Astrocyte of the spinal cord (primary cell): ENCODE measurements around the gene MTMR2.
A peak's percentile ranks its signal among the peaks of the same experiment; 100 is the strongest.

Experiments used
- DNase-seq: peaks from one replicate; pipeline ENCODE4 v3.0.0; 2011; ENCODE audit warnings: low read depth, low spot score
- H3K4me3 ChIP-seq: 2 replicates; pipeline ENCODE4 v1.5.1; 2011; ENCODE audit warnings: low read depth, mild to moderate bottlenecking, low read length, moderate library complexity
- in situ Hi-C: cut with HindIII; loops from 2 replicates; pipeline ENCODE4 v1.10.0; 2017; ENCODE audit warnings: low sequenced_read_pairs
- TF ChIP-seq, protein P1 (sequence below): IDR thresholded peaks from 2 replicates; pipeline ENCODE4 v1.5.1; 2012; ENCODE audit warnings: low read depth, mild to moderate bottlenecking, low read length, inconsistent platforms

MTMR2 gene

GRCh38 chr11:95791709-95792033, 132.2 kb downstream of the MTMR2 start:
- TF ChIP-seq, protein P1, sequence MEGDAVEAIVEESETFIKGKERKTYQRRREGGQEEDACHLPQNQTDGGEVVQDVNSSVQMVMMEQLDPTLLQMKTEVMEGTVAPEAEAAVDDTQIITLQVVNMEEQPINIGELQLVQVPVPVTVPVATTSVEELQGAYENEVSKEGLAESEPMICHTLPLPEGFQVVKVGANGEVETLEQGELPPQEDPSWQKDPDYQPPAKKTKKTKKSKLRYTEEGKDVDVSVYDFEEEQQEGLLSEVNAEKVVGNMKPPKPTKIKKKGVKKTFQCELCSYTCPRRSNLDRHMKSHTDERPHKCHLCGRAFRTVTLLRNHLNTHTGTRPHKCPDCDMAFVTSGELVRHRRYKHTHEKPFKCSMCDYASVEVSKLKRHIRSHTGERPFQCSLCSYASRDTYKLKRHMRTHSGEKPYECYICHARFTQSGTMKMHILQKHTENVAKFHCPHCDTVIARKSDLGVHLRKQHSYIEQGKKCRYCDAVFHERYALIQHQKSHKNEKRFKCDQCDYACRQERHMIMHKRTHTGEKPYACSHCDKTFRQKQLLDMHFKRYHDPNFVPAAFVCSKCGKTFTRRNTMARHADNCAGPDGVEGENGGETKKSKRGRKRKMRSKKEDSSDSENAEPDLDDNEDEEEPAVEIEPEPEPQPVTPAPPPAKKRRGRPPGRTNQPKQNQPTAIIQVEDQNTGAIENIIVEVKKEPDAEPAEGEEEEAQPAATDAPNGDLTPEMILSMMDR: no peak
- in situ Hi-C loops: no loop called here
- DNase-seq: no peak
- H3K4me3 ChIP-seq: peak overlapping the region; percentile 95

- in situ Hi-C loops: no loop called here
- TF ChIP-seq, protein P1: no peak
- H3K4me3 ChIP-seq: peak overlapping the region; percentile 95
Observed at GRCh38 chr11:95790933-95791708, 132.8 kb downstream of the MTMR2 start.

GRCh38 chr11:95790123-95790932, 133.6 kb downstream of the MTMR2 start, which contains the start of gene CEP57:
CEP57 (plus strand) TSS chr11:95790498; CDS start chr11:95790699, 201 bp downstream.
- in situ Hi-C loops: no loop called here
- H3K4me3 ChIP-seq: peak within 1 kb of the TSS; percentile 95
- TF ChIP-seq, protein P1: no peak
- peak; percentile 99 for DNase-seq

More at GRCh38 chr11:95790933-95791708, 132.8 kb downstream of the MTMR2 start:
- peak; percentile 61 for DNase-seq

DNA sequence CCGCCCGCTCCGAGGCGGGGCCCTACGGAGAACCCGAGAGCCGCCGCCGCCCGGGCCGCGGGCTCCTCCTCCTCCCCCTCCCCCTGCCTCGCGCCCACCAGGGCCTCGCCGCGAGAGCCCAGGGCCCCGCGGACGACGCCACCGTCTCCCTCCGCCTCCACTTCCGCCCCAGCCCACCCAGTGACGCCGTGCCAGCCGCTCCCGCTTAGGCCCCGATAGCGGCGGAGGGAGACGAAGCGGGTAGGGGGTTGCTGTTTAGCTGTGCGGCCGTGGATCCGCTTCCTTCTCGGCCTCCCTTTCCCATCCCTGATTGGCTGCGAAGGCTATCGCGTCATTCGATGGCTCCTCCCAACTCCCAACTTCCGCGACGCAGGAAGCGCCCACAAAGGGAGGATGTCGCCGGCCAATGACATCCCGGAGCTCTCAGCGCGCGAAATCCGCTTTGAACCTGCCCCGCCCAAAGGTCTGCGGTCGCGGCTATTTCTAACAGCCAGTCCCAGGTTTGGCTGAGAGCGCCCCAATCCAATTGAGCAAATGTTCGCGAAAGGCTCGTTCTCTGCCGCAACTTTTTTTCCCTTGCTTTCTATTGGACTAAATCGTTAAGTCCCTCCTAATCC, 134.3 kb downstream of the MTMR2 start, which contains the start of gene FAM76B:
Gene FAM76B (minus strand): TSS at position 277 of the 617 bp plus-strand sequence. CDS start 304 bp downstream, outside the sequence.
- DNase-seq: peak; percentile 100
- TF ChIP-seq, protein P1: no peak
- in situ Hi-C loops: no loop called here
- peak within 1 kb of the TSS; percentile 95 for H3K4me3 ChIP-seq

DNA sequence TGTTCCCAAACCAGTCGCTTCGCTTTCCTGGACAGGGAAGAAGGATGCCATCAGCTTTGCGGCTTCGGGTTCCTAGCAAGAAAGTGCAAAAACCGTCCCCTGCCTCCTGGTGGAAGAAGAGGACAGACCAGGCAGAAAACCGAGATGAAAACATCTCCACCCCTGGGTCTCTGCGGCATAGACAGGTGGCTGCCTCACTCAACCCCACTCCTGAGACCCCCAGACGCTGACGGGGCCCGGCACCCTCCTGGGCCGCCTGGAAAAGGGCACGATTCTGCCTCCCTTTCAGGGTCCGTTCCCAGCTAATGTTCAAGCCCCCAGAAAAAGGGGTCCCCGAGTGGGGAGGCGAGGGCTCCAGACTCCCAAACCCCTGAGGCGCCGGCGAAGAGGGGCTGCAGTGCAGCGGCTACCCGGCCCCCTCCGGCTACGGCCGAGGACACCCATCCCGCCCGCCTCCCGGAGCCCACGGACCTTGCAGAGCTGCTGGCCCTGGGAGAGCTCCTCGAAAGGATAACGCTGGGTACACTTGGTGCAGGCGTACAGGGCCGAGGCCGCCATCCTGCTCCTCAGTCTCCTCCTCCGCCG, 134.9 kb downstream of the MTMR2 start:
- TF ChIP-seq, protein P1: peak; percentile 48
- in situ Hi-C loops: no loop called here
- peak; percentile 46 for DNase-seq
- peak overlapping the region; percentile 95 for H3K4me3 ChIP-seq
